HepG2 (cell line): ENCODE results near the gene ZDHHC7. TPM values are rescaled to one million over a fixed set of nuclear protein-coding genes. Genes with fewer than 3 reads are reported as not detected.

Experiments used
- ARID4A ChIP-seq: sonication (generic); formaldehyde crosslinking; IDR thresholded peaks from 2 replicates; pipeline ENCODE4 v1.5.0; 2020; ENCODE audit warnings: mild to moderate bottlenecking, missing genetic modification reagents, borderline replicate concordance
- CBX2 ChIP-seq, 2 experiments: fragments of 200-600 bp in 1 of 2; sonication (generic); formaldehyde crosslinking in 1 of 2; IDR thresholded peaks; 2 replicates each; pipeline versions ENCODE4 v1.7.0 to v1.8.1; 2018 to 2022; ENCODE audit warnings: low read depth in 2 of 2, low read length in 1 of 2, mild to moderate bottlenecking in 1 of 2, missing genetic modification reagents in 1 of 2
- CHD2 ChIP-seq: IDR thresholded peaks from 2 replicates; pipeline ENCODE4 v1.6.1; 2011; ENCODE audit warnings: low read depth, low read length, improper control_type of control experiment
- GTF2F1 ChIP-seq: fragments of 150-350 bp; IDR thresholded peaks from 2 replicates; pipeline ENCODE4 v1.6.1; 2014; ENCODE audit warnings: low read length
- HHEX ChIP-seq: IDR thresholded peaks from 2 replicates; pipeline ENCODE4 v1.6.1; 2016; ENCODE audit warnings: control low read depth
- HNRNPK ChIP-seq: fragments of 200-400 bp; formaldehyde crosslinking; IDR thresholded peaks from 2 replicates; pipeline ENCODE4 v1.6.1; 2018; ENCODE audit warnings: low read length, low read depth, moderate library complexity, mild to moderate bottlenecking; ENCODE audit not compliant: poor library complexity, severe bottlenecking
- HNRNPL ChIP-seq: fragments of 200-400 bp; formaldehyde crosslinking; IDR thresholded peaks from 2 replicates; pipeline ENCODE4 v1.6.1; 2017; ENCODE audit warnings: mild to moderate bottlenecking, low read depth, low read length
- JUN ChIP-seq: sonication (generic); formaldehyde crosslinking; IDR thresholded peaks from 2 replicates; pipeline ENCODE4 v1.4.0; 2020; ENCODE audit warnings: mild to moderate bottlenecking, missing genetic modification reagents
- KAT8 ChIP-seq: IDR thresholded peaks from 2 replicates; pipeline ENCODE4 v1.6.1; 2016; ENCODE audit warnings: missing genetic modification reagents, missing compliant biosample characterization
- KLF16 ChIP-seq, 2 experiments: sonication (generic) in 1 of 2; formaldehyde crosslinking in 1 of 2; IDR thresholded peaks; 2 replicates each; pipeline versions ENCODE4 v1.6.1 to v1.8.0; 2016 to 2023; ENCODE audit warnings: missing genetic modification reagents in 2 of 2, missing compliant biosample characterization in 1 of 2
- KMT2A ChIP-seq: sonication (generic); formaldehyde crosslinking; IDR thresholded peaks from 2 replicates; pipeline ENCODE4 v1.4.0; 2020; ENCODE audit warnings: missing genetic modification reagents
- POLR2A ChIP-seq, 2 experiments: IDR thresholded peaks; 2 replicates each; pipeline ENCODE4 v1.6.1; 2011; ENCODE audit warnings: low read depth in 2 of 2, low read length in 2 of 2, mild to moderate bottlenecking in 1 of 2, moderate library complexity in 1 of 2; ENCODE audit not compliant: insufficient read depth in 1 of 2
- RBFOX2 ChIP-seq: fragments of 200-400 bp; formaldehyde crosslinking; IDR thresholded peaks from 2 replicates; pipeline ENCODE4 v1.6.1; 2017; ENCODE audit warnings: low read depth, mild to moderate bottlenecking, low read length
- RXRB ChIP-seq: IDR thresholded peaks from 2 replicates; pipeline ENCODE4 v1.6.1; 2016; ENCODE audit warnings: borderline replicate concordance, missing genetic modification reagents, missing compliant biosample characterization
- SAP130 ChIP-seq: IDR thresholded peaks from 2 replicates; pipeline ENCODE4 v1.6.1; 2016; ENCODE audit warnings: low read depth
- SNAPC2 ChIP-seq: sonication (generic); formaldehyde crosslinking; IDR thresholded peaks from 2 replicates; pipeline ENCODE4 v1.8.1; 2022; ENCODE audit warnings: mild to moderate bottlenecking, missing genetic modification reagents
- TBP ChIP-seq: sonication (generic); formaldehyde crosslinking; IDR thresholded peaks from 2 replicates; pipeline ENCODE4 v1.5.0; 2020; ENCODE audit warnings: missing genetic modification reagents
- TIGD3 ChIP-seq: sonication (generic); formaldehyde crosslinking; IDR thresholded peaks from 2 replicates; pipeline ENCODE4 v1.5.1; 2020; ENCODE audit warnings: mild to moderate bottlenecking, missing genetic modification reagents, borderline replicate concordance
- ZBTB1 ChIP-seq: sonication (generic); formaldehyde crosslinking; IDR thresholded peaks from 2 replicates; pipeline ENCODE4 v1.4.0; 2020; ENCODE audit warnings: missing genetic modification reagents, borderline replicate concordance
- ZKSCAN5 ChIP-seq: sonication (generic); formaldehyde crosslinking; IDR thresholded peaks from 2 replicates; pipeline ENCODE4 v1.5.1; 2020; ENCODE audit warnings: mild to moderate bottlenecking, missing genetic modification reagents
- ZMYM4 ChIP-seq: sonication (generic); formaldehyde crosslinking; IDR thresholded peaks from 2 replicates; pipeline ENCODE4 v1.8.1; 2023; ENCODE audit warnings: mild to moderate bottlenecking, missing genetic modification reagents
- ZNF564 ChIP-seq: sonication (generic); formaldehyde crosslinking; IDR thresholded peaks from 2 replicates; pipeline ENCODE4 v1.8.1; 2023; ENCODE audit warnings: mild to moderate bottlenecking, missing genetic modification reagents
- ZNF580 ChIP-seq: IDR thresholded peaks from 2 replicates; pipeline ENCODE4 v1.6.1; 2016; ENCODE audit warnings: low read depth, borderline replicate concordance
- ZNF615 ChIP-seq: sonication (generic); formaldehyde crosslinking; IDR thresholded peaks from 2 replicates; pipeline ENCODE4 v1.5.0; 2020; ENCODE audit warnings: mild to moderate bottlenecking, missing genetic modification reagents, borderline replicate concordance
- ZNF619 ChIP-seq: sonication (generic); formaldehyde crosslinking; IDR thresholded peaks from 2 replicates; pipeline ENCODE4 v1.4.0; 2020; ENCODE audit warnings: mild to moderate bottlenecking, missing genetic modification reagents
- ZNF670 ChIP-seq: sonication (generic); formaldehyde crosslinking; IDR thresholded peaks from 2 replicates; pipeline ENCODE4 v1.8.0; 2022; ENCODE audit warnings: mild to moderate bottlenecking, missing genetic modification reagents, borderline replicate concordance
- polyA plus RNA-seq, 8 experiments: library from polyadenylated mRNA; depleted of rRNA in 3 of 8; stranded (reverse) in 7 of 8; unstranded in 1 of 8; fragments of >200 nt; fragmentation: Illumina TruSeq in 4 of 8; extraction: Trizol in 4 of 8; gene quantifications; 2 replicates each; pipeline versions ENCODE4 v1.2.1 to v1.2.3, GENCODE V29; 2011 to 2016; ENCODE audit warnings: low read depth in 4 of 8, missing spikeins in 1 of 8, mixed read lengths in 1 of 8; ENCODE audit not compliant: insufficient read depth in 1 of 8
- total RNA-seq, 5 experiments: library from RNA; depleted of rRNA; stranded (reverse); fragments of >200 nt; fragmentation: Illumina TruSeq; extraction: Trizol; gene quantifications; 2 replicates each; pipeline ENCODE4 v1.2.3, GENCODE V29; 2016; ENCODE audit warnings: low read depth in 1 of 5

The ZDHHC7 gene
- total and polyA plus RNA-seq, 2 of the 13 experiments (the other 11 are each of a cell fraction or from before 2014, with no cell fraction given) = 46.8 to 67.6 TPM

GRCh38 chr16:85027349-85027957, 16.1 kb upstream of the ZDHHC7 start, which contains the start of gene KIAA0513 (continued):
- TF ChIP-seq ZNF580 (CRISPR knock-in tag) = peak; percentile 33; the same call in 1 of the 2 replicates
- TF ChIP-seq SNAPC2 (CRISPR knock-in tag) = peak; percentile 77; the same call in 1 of the 2 replicates
- peak; percentile 82 for TF ChIP-seq ZMYM4 (CRISPR knock-in tag)
- TF ChIP-seq ZNF564 (CRISPR knock-in tag) = no peak
- TF ChIP-seq KLF16 (CRISPR knock-in tag; IDR thresholded peaks at IDR 0.05) = peak in 1 of 2 experiments; percentile 85; a peak in 1 of 4 replicates
- TF ChIP-seq ZNF615 (CRISPR knock-in tag) = no peak
- TF ChIP-seq TIGD3 (CRISPR knock-in tag) = no peak
- TF ChIP-seq HHEX (CRISPR knock-in tag) = no peak
- TF ChIP-seq ARID4A (CRISPR knock-in tag) = peak; percentile 69; the same call in 1 of the 2 replicates
- peak; percentile 33 to 87; a peak in 2 of 4 replicates for TF ChIP-seq POLR2A (IDR thresholded peaks at IDR 0.05; ENCODE audit: insufficient read depth in 1 of 2, low read depth in 2 of 2, low read length in 2 of 2)
- TF ChIP-seq KMT2A (CRISPR knock-in tag) = peak; percentile 37; the same call in 1 of the 2 replicates
- TF ChIP-seq RXRB (CRISPR knock-in tag) = peak; percentile 50; the same call in 1 of the 2 replicates
- no peak for TF ChIP-seq JUN (CRISPR knock-in tag)
- TF ChIP-seq ZBTB1 = no peak
- peak; percentile 48; the same call in 1 of the 2 replicates for TF ChIP-seq ZNF619
- peak; percentile 80 for TF ChIP-seq RBFOX2
- TF ChIP-seq HNRNPK = peak; percentile 75
- TF ChIP-seq CBX2 (IDR thresholded peaks at IDR 0.05; ENCODE audit: low read depth, low read length) = no peak
- no peak for TF ChIP-seq CBX2 (CRISPR knock-in tag; IDR thresholded peaks at IDR 0.05; ENCODE audit: low read depth)
- peak; percentile 85 for TF ChIP-seq SAP130
- no peak for TF ChIP-seq ZKSCAN5 (CRISPR knock-in tag)
- TF ChIP-seq TBP = no peak
- TF ChIP-seq GTF2F1 = peak; percentile 79; the same call in 1 of the 2 replicates
- peak; percentile 79 for TF ChIP-seq KAT8
- TF ChIP-seq ZNF670 (CRISPR knock-in tag) = peak; percentile 24; the same call in 1 of the 2 replicates
- TF ChIP-seq HNRNPL = 0 out of 2 replicates have a peak, but pooled peaks have one; percentile 19
- TF ChIP-seq CHD2 = peak; percentile 48; the same call in 1 of the 2 replicates
